HEK293 (cell line): ENCODE measurements around the gene B3GNT3.
A peak's percentile ranks its signal among the peaks of the same experiment; 100 is the strongest.

Experiments used
- BCL11A ChIP-seq: fragments of 450-650 bp; formaldehyde crosslinking; IDR thresholded peaks from 2 replicates; pipeline ENCODE4 v1.5.1; 2016; ENCODE audit warnings: low read depth, missing biosample characterization, missing genetic modification characterization
- MEIS1 ChIP-seq: sonication (generic); formaldehyde crosslinking; IDR thresholded peaks from 2 replicates; pipeline ENCODE4 v1.8.1; 2022; ENCODE audit warnings: missing genetic modification reagents, mild to moderate bottlenecking, borderline replicate concordance
- WT1 ChIP-seq: fragments of 450-650 bp; formaldehyde crosslinking; IDR thresholded peaks from 2 replicates; pipeline ENCODE4 v1.5.1; 2016; ENCODE audit warnings: missing biosample characterization, missing genetic modification characterization
- ZEB2 ChIP-seq: fragments of 450-650 bp; formaldehyde crosslinking; IDR thresholded peaks from 2 replicates; pipeline ENCODE4 v1.5.1; 2016; ENCODE audit warnings: missing biosample characterization, missing genetic modification characterization
- ZFP3 ChIP-seq: fragments of 450-650 bp; formaldehyde crosslinking; IDR thresholded peaks from 2 replicates; pipeline ENCODE4 v1.5.1; 2016; ENCODE audit warnings: low read depth, missing biosample characterization, missing genetic modification characterization
- ZNF133 ChIP-seq: fragments of 450-650 bp; formaldehyde crosslinking; IDR thresholded peaks from 2 replicates; pipeline ENCODE4 v1.5.1; 2016; ENCODE audit warnings: missing biosample characterization, missing genetic modification characterization
- ZNF175 ChIP-seq: fragments of 450-650 bp; formaldehyde crosslinking; IDR thresholded peaks from 2 replicates; pipeline ENCODE4 v1.5.1; 2016; ENCODE audit warnings: missing biosample characterization, missing genetic modification characterization
- ZNF19 ChIP-seq: fragments of 450-650 bp; formaldehyde crosslinking; IDR thresholded peaks from 2 replicates; pipeline ENCODE4; 2016; ENCODE audit warnings: missing biosample characterization, missing genetic modification characterization, low read depth
- ZNF37A ChIP-seq: fragments of 450-650 bp; IDR thresholded peaks from 2 replicates; pipeline ENCODE4 v1.5.1; 2018; ENCODE audit warnings: missing biosample characterization, missing genetic modification characterization
- ZNF391 ChIP-seq: fragments of 450-650 bp; formaldehyde crosslinking; IDR thresholded peaks from 2 replicates; pipeline ENCODE4 v1.5.1; 2016; ENCODE audit warnings: low read depth, missing biosample characterization, missing genetic modification characterization, borderline replicate concordance
- ZNF558 ChIP-seq: fragments of 450-650 bp; formaldehyde crosslinking; IDR thresholded peaks from 2 replicates; pipeline ENCODE4 v1.5.1; 2016; ENCODE audit warnings: missing biosample characterization, missing genetic modification characterization
- ZNF560 ChIP-seq: fragments of 450-650 bp; formaldehyde crosslinking; IDR thresholded peaks from 2 replicates; pipeline ENCODE4 v1.5.1; 2017; ENCODE audit warnings: missing biosample characterization, missing genetic modification characterization, borderline replicate concordance
- ZNF621 ChIP-seq: fragments of 450-650 bp; formaldehyde crosslinking; IDR thresholded peaks from 2 replicates; pipeline ENCODE4 v1.5.1; 2017; ENCODE audit warnings: missing biosample characterization, missing genetic modification characterization
- ZNF670 ChIP-seq: fragments of 450-650 bp; formaldehyde crosslinking; IDR thresholded peaks from 2 replicates; pipeline ENCODE4 v1.5.1; 2016; ENCODE audit warnings: missing biosample characterization, missing genetic modification characterization, low read depth
- ZNF747 ChIP-seq: fragments of 450-650 bp; formaldehyde crosslinking; IDR thresholded peaks from 2 replicates; pipeline ENCODE4 v1.5.1; 2016; ENCODE audit warnings: missing biosample characterization, missing genetic modification characterization
- ZNF792 ChIP-seq: fragments of 450-650 bp; formaldehyde crosslinking; IDR thresholded peaks from 2 replicates; pipeline ENCODE4 v1.5.1; 2016; ENCODE audit warnings: missing biosample characterization, missing genetic modification characterization
- ZNF843 ChIP-seq: fragments of 450-650 bp; formaldehyde crosslinking; IDR thresholded peaks from 2 replicates; pipeline ENCODE4 v1.5.1; 2016; ENCODE audit warnings: missing biosample characterization, missing genetic modification characterization
- TF ChIP-seq, protein P1 (sequence below): fragments of 450-650 bp; formaldehyde crosslinking; IDR thresholded peaks from 2 replicates; pipeline ENCODE4 v1.5.1; 2016; ENCODE audit warnings: missing biosample characterization, missing genetic modification characterization, borderline replicate concordance
- TF ChIP-seq, protein P2 (sequence below): fragments of 450-650 bp; formaldehyde crosslinking; IDR thresholded peaks from 2 replicates; pipeline ENCODE4 v1.5.1; 2016; ENCODE audit warnings: missing biosample characterization, missing genetic modification characterization
- TF ChIP-seq, protein P3 (sequence below): fragments of 450-650 bp; formaldehyde crosslinking; IDR thresholded peaks from 2 replicates; pipeline ENCODE4 v1.5.1; 2016; ENCODE audit warnings: missing biosample characterization, missing genetic modification characterization
- TF ChIP-seq, protein P4 (sequence below): fragments of 450-650 bp; formaldehyde crosslinking; IDR thresholded peaks from 2 replicates; pipeline ENCODE4 v1.5.1; 2016; ENCODE audit warnings: missing biosample characterization, missing genetic modification characterization, borderline replicate concordance
- TF ChIP-seq, protein P5 (sequence below): fragments of 450-650 bp; formaldehyde crosslinking; optimal IDR thresholded peaks from 2 replicates; pipeline ENCODE3; 2016; ENCODE audit warnings: missing biosample characterization, mild to moderate bottlenecking, missing genetic modification characterization

Gene B3GNT3

DNA sequence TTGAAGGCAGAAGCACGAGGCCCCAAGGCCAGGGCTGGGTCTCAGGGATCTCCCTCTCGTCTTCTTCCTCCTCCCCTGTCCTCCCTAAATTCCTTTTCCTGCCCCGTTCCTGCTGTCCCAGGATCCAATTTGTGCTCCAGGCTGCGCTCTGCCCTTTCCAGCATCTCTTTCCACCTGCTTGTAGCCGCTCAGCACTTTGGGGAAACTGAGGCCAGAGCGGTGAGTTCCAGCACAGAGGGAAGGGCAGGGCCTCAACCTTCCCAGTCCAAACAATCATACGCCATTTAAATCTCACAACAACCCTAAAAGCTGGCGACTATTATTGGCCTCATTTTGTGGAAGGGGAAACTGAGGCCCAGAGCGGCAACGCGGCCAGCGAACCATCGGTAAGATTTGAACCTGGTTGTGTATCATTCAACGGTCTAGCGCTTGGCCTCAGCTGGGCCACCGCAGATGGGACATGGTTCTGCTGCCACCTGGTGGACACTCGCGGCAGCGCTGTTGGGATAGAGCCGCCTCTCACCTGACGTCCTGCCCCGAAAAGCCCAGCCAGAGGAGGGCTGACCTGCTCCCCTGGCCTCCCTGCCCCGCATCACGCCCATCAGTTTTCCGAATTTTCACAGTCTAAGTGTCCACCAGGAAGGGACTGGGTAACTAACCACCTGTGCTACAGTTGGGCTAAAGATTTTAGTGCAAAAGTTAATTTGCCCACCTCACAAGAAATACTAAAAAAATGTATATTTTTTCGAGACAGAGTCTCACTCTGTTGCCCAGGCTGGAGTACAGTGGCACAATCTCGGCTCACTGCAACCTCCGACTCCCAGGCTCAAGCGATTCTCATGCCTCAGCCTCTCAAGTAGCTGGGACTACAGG lies 60.6 kb downstream of the B3GNT3 start (continued):
- TF ChIP-seq, protein P1, sequence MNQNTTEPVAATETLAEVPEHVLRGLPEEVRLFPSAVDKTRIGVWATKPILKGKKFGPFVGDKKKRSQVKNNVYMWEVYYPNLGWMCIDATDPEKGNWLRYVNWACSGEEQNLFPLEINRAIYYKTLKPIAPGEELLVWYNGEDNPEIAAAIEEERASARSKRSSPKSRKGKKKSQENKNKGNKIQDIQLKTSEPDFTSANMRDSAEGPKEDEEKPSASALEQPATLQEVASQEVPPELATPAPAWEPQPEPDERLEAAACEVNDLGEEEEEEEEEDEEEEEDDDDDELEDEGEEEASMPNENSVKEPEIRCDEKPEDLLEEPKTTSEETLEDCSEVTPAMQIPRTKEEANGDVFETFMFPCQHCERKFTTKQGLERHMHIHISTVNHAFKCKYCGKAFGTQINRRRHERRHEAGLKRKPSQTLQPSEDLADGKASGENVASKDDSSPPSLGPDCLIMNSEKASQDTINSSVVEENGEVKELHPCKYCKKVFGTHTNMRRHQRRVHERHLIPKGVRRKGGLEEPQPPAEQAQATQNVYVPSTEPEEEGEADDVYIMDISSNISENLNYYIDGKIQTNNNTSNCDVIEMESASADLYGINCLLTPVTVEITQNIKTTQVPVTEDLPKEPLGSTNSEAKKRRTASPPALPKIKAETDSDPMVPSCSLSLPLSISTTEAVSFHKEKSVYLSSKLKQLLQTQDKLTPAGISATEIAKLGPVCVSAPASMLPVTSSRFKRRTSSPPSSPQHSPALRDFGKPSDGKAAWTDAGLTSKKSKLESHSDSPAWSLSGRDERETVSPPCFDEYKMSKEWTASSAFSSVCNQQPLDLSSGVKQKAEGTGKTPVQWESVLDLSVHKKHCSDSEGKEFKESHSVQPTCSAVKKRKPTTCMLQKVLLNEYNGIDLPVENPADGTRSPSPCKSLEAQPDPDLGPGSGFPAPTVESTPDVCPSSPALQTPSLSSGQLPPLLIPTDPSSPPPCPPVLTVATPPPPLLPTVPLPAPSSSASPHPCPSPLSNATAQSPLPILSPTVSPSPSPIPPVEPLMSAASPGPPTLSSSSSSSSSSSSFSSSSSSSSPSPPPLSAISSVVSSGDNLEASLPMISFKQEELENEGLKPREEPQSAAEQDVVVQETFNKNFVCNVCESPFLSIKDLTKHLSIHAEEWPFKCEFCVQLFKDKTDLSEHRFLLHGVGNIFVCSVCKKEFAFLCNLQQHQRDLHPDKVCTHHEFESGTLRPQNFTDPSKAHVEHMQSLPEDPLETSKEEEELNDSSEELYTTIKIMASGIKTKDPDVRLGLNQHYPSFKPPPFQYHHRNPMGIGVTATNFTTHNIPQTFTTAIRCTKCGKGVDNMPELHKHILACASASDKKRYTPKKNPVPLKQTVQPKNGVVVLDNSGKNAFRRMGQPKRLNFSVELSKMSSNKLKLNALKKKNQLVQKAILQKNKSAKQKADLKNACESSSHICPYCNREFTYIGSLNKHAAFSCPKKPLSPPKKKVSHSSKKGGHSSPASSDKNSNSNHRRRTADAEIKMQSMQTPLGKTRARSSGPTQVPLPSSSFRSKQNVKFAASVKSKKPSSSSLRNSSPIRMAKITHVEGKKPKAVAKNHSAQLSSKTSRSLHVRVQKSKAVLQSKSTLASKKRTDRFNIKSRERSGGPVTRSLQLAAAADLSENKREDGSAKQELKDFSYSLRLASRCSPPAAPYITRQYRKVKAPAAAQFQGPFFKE: no peak
- TF ChIP-seq ZNF37A (tag by site-specific recombination): no peak
- TF ChIP-seq ZNF747 (tag by site-specific recombination): no peak
- 0 out of 2 replicates have a peak, but pooled peaks have one; percentile 15 for TF ChIP-seq ZNF391 (tag by site-specific recombination)
- no peak for TF ChIP-seq ZFP3 (tag by site-specific recombination)
- no peak for TF ChIP-seq ZNF19 (tag by site-specific recombination)
- TF ChIP-seq ZNF843 (tag by site-specific recombination): no peak
- TF ChIP-seq, protein P2, sequence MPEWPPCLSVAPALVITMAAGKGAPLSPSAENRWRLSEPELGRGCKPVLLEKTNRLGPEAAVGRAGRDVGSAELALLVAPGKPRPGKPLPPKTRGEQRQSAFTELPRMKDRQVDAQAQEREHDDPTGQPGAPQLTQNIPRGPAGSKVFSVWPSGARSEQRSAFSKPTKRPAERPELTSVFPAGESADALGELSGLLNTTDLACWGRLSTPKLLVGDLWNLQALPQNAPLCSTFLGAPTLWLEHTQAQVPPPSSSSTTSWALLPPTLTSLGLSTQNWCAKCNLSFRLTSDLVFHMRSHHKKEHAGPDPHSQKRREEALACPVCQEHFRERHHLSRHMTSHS (tag by site-specific recombination): no peak
- no peak for TF ChIP-seq ZNF670 (tag by site-specific recombination)
- no peak for TF ChIP-seq ZNF792 (tag by site-specific recombination)
- TF ChIP-seq, protein P3, sequence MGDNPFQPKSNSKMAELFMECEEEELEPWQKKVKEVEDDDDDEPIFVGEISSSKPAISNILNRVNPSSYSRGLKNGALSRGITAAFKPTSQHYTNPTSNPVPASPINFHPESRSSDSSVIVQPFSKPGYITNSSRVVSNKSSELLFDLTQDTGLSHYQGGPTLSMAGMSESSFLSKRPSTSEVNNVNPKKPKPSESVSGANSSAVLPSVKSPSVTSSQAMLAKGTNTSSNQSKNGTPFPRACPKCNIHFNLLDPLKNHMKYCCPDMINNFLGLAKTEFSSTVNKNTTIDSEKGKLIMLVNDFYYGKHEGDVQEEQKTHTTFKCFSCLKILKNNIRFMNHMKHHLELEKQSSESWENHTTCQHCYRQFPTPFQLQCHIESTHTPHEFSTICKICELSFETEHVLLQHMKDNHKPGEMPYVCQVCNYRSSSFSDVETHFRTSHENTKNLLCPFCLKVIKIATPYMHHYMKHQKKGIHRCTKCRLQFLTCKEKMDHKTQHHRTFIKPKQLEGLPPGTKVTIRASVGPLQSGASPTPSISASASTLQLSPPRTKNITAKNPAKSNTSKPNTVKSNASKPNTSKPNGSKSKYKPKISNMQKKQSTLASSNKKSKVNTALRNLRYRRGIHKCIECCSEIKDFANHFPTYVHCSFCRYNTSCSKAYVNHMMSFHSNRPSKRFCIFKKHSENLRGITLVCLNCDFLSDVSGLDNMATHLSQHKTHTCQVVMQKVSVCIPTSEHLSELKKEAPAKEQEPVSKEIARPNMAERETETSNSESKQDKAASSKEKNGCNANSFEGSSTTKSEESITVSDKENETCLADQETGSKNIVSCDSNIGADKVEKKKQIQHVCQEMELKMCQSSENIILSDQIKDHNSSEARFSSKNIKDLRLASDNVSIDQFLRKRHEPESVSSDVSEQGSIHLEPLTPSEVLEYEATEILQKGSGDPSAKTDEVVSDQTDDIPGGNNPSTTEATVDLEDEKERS (tag by site-specific recombination): no peak
- no peak for TF ChIP-seq ZNF560 (tag by site-specific recombination)
- TF ChIP-seq ZNF175 (tag by site-specific recombination): no peak
- TF ChIP-seq ZNF558 (tag by site-specific recombination): no peak
- TF ChIP-seq ZNF133 (tag by site-specific recombination): no peak
- TF ChIP-seq ZEB2 (tag by site-specific recombination): peak; percentile 78
- TF ChIP-seq, protein P4, sequence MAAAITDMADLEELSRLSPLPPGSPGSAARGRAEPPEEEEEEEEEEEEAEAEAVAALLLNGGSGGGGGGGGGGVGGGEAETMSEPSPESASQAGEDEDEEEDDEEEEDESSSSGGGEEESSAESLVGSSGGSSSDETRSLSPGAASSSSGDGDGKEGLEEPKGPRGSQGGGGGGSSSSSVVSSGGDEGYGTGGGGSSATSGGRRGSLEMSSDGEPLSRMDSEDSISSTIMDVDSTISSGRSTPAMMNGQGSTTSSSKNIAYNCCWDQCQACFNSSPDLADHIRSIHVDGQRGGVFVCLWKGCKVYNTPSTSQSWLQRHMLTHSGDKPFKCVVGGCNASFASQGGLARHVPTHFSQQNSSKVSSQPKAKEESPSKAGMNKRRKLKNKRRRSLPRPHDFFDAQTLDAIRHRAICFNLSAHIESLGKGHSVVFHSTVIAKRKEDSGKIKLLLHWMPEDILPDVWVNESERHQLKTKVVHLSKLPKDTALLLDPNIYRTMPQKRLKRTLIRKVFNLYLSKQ (tag by site-specific recombination): no peak
- TF ChIP-seq ZNF621 (tag by site-specific recombination): no peak
- 0 out of 2 replicates have a peak, but pooled peaks have one; percentile 25 for TF ChIP-seq WT1
- TF ChIP-seq MEIS1: no peak
- TF ChIP-seq, protein P5, sequence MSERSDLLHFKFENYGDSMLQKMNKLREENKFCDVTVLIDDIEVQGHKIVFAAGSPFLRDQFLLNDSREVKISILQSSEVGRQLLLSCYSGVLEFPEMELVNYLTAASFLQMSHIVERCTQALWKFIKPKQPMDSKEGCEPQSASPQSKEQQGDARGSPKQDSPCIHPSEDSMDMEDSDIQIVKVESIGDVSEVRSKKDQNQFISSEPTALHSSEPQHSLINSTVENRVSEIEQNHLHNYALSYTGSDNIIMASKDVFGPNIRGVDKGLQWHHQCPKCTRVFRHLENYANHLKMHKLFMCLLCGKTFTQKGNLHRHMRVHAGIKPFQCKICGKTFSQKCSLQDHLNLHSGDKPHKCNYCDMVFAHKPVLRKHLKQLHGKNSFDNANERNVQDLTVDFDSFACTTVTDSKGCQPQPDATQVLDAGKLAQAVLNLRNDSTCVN (tag by site-specific recombination): peak; percentile 6
- TF ChIP-seq BCL11A (tag by site-specific recombination): no peak
- TF ChIP-seq, all 188 proteins: peak for 21
